Measurements from ENCODE around the gene IGSF5.

GRCh38 chr21:39799178-39799577, 54.2 kb downstream of the IGSF5 start:
- TF ChIP-seq GLI4 (tag by site-specific recombination; IDR thresholded peaks at IDR 0.05) (no peak), KLF1 (tag by site-specific recombination; IDR thresholded peaks at IDR 0.05) (no peak), KLF16 (tag by site-specific recombination; IDR thresholded peaks at IDR 0.05) (no peak), ZNF350 (tag by site-specific recombination; IDR thresholded peaks at IDR 0.05) (no peak), ZNF335 (tag by site-specific recombination; conservative IDR thresholded peaks at IDR 0.05) (no peak), ZSCAN23 (tag by site-specific recombination; IDR thresholded peaks at IDR 0.05) (no peak), RBAK (tag by site-specific recombination; IDR thresholded peaks at IDR 0.05) (no peak), PRDM1 (tag by site-specific recombination; IDR thresholded peaks at IDR 0.05) (no peak), ZNF768 (tag by site-specific recombination; IDR thresholded peaks at IDR 0.05) (no peak), ZNF214 (tag by site-specific recombination; IDR thresholded peaks at IDR 0.05; ENCODE audit: borderline replicate concordance) (no peak)
- TF ChIP-seq, protein P1, sequence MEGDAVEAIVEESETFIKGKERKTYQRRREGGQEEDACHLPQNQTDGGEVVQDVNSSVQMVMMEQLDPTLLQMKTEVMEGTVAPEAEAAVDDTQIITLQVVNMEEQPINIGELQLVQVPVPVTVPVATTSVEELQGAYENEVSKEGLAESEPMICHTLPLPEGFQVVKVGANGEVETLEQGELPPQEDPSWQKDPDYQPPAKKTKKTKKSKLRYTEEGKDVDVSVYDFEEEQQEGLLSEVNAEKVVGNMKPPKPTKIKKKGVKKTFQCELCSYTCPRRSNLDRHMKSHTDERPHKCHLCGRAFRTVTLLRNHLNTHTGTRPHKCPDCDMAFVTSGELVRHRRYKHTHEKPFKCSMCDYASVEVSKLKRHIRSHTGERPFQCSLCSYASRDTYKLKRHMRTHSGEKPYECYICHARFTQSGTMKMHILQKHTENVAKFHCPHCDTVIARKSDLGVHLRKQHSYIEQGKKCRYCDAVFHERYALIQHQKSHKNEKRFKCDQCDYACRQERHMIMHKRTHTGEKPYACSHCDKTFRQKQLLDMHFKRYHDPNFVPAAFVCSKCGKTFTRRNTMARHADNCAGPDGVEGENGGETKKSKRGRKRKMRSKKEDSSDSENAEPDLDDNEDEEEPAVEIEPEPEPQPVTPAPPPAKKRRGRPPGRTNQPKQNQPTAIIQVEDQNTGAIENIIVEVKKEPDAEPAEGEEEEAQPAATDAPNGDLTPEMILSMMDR (tag by site-specific recombination; IDR thresholded peaks at IDR 0.05), result no peak
- TF ChIP-seq, protein P2, sequence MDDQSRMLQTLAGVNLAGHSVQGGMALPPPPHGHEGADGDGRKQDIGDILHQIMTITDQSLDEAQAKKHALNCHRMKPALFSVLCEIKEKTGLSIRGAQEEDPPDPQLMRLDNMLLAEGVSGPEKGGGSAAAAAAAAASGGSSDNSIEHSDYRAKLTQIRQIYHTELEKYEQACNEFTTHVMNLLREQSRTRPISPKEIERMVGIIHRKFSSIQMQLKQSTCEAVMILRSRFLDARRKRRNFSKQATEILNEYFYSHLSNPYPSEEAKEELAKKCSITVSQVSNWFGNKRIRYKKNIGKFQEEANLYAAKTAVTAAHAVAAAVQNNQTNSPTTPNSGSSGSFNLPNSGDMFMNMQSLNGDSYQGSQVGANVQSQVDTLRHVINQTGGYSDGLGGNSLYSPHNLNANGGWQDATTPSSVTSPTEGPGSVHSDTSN (CRISPR knock-in tag; IDR thresholded peaks at IDR 0.05), result no peak
- TF ChIP-seq, protein P3, sequence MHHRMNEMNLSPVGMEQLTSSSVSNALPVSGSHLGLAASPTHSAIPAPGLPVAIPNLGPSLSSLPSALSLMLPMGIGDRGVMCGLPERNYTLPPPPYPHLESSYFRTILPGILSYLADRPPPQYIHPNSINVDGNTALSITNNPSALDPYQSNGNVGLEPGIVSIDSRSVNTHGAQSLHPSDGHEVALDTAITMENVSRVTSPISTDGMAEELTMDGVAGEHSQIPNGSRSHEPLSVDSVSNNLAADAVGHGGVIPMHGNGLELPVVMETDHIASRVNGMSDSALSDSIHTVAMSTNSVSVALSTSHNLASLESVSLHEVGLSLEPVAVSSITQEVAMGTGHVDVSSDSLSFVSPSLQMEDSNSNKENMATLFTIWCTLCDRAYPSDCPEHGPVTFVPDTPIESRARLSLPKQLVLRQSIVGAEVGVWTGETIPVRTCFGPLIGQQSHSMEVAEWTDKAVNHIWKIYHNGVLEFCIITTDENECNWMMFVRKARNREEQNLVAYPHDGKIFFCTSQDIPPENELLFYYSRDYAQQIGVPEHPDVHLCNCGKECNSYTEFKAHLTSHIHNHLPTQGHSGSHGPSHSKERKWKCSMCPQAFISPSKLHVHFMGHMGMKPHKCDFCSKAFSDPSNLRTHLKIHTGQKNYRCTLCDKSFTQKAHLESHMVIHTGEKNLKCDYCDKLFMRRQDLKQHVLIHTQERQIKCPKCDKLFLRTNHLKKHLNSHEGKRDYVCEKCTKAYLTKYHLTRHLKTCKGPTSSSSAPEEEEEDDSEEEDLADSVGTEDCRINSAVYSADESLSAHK (tag by site-specific recombination; IDR thresholded peaks at IDR 0.05), result no peak
